SK-N-SH (cell line): ENCODE measurements around the gene PRPF40A. TPM values are rescaled to one million over a fixed set of nuclear protein-coding genes. Genes with fewer than 3 reads are reported as not detected.

Experiments
- CTCF ChIA-PET: fragments of 300-600, 350-600 bp; formaldehyde crosslinking; extraction: SDS; loops from one replicate; lab custom pipeline; 2021; lab: Yijun Ruan, JAX
- POLR2A ChIA-PET: fragments of 350-600 bp; sonication (Branson Sonifier 250); formaldehyde crosslinking; extraction: SDS; loops from one replicate; lab custom pipeline; 2020; ENCODE audit warnings: antibody characterized with exemption, inconsistent platforms; lab: Yijun Ruan, JAX
- DNase-seq: peaks from one replicate; pipeline ENCODE4 v3.0.0; 2012
- H2AFZ ChIP-seq: fragments of 200-600 bp; sonication (generic); 2 replicates; pipeline ENCODE4 v1.8.1; 2016; ENCODE audit warnings: antibody characterized with exemption, mild to moderate bottlenecking, low read depth
- H3F3A ChIP-seq: fragments of 200-600 bp; sonication (generic); replicated peaks from 2 replicates; pipeline ENCODE3; 2016; ENCODE audit warnings: antibody characterized with exemption, mild to moderate bottlenecking; ENCODE audit not compliant: insufficient read depth
- H3K27ac ChIP-seq, 2 experiments: fragments of 200-500 bp in 1 of 2; fragments of 200-600 bp in 1 of 2; sonication (Bioruptor generic) in 1 of 2; sonication (generic), shearing (Covaris generic) in 1 of 2; 2 replicates each; pipeline versions ENCODE4 v1.5.1 to v1.6.1; 2014 to 2016; ENCODE audit warnings: low read depth in 2 of 2, inconsistent platforms in 1 of 2, low read length in 1 of 2, mild to moderate bottlenecking in 1 of 2, mixed read lengths in 1 of 2
- H3K27me3 ChIP-seq: fragments of 200-600 bp; sonication (generic), shearing (Covaris generic); 2 replicates; pipeline ENCODE4 v1.6.1; 2016; ENCODE audit warnings: mixed run types; ENCODE audit not compliant: insufficient read depth
- H3K36me3 ChIP-seq, 2 experiments: fragments of 200-500 bp in 1 of 2; fragments of 200-600 bp in 1 of 2; sonication (Bioruptor generic) in 1 of 2; sonication (generic) in 1 of 2; replicated peaks in 1 of 2; 2 replicates each; pipeline versions ENCODE3 to v1.5.1; 2014 to 2016; ENCODE audit warnings: low read length in 1 of 2, mild to moderate bottlenecking in 1 of 2; ENCODE audit not compliant: insufficient read depth in 2 of 2, control insufficient read depth in 1 of 2
- H3K4me1 ChIP-seq, 2 experiments: fragments of 200-500 bp in 1 of 2; fragments of 200-600 bp in 1 of 2; sonication (Bioruptor generic) in 1 of 2; sonication (generic), shearing (Covaris generic) in 1 of 2; 2 replicates each; pipeline versions ENCODE4 v1.5.1 to v1.6.1; 2014 to 2016; ENCODE audit warnings: low read depth in 1 of 2, low read length in 1 of 2, mixed run types in 1 of 2; ENCODE audit not compliant: insufficient read depth in 2 of 2, control insufficient read depth in 1 of 2
- H3K4me2 ChIP-seq: fragments of 200-600 bp; sonication (generic), shearing (Covaris generic); 2 replicates; pipeline ENCODE4 v1.6.1; 2017; ENCODE audit warnings: mixed run types
- H3K4me3 ChIP-seq, 2 experiments: fragments of 200-500 bp in 1 of 2; fragments of 200-600 bp in 1 of 2; sonication (Bioruptor generic) in 1 of 2; sonication (generic), shearing (Covaris generic) in 1 of 2; 2 replicates each; pipeline versions ENCODE4 v1.5.1 to v1.8.1; 2014 to 2016; ENCODE audit warnings: low read depth in 2 of 2, inconsistent platforms in 1 of 2, low read length in 1 of 2, mild to moderate bottlenecking in 1 of 2, mixed read lengths in 1 of 2, moderate library complexity in 1 of 2
- H3K79me2 ChIP-seq: fragments of 200-600 bp; sonication (generic); 2 replicates; pipeline ENCODE4 v1.8.1; 2017; ENCODE audit warnings: mild to moderate bottlenecking; ENCODE audit not compliant: insufficient read depth
- H3K9ac ChIP-seq: fragments of 200-600 bp; sonication (generic); 2 replicates; pipeline ENCODE4 v1.6.1; 2017; ENCODE audit warnings: mixed run types
- H3K9me2 ChIP-seq: fragments of 200-600 bp; sonication (generic); 2 replicates; pipeline ENCODE4 v1.6.1; 2017; ENCODE audit warnings: mixed run types
- H3K9me3 ChIP-seq: fragments of 200-600 bp; sonication (generic); 2 replicates; pipeline ENCODE4 v1.6.1; 2017; ENCODE audit warnings: mixed run types, mild to moderate bottlenecking, moderate library complexity
- H4K20me1 ChIP-seq: fragments of 200-600 bp; sonication (generic); 2 replicates; pipeline ENCODE4 v1.6.1; 2017; ENCODE audit warnings: mild to moderate bottlenecking, mixed run types; ENCODE audit not compliant: insufficient read depth
- CHD2 ChIP-seq: fragments of 150-350 bp; IDR thresholded peaks from 2 replicates; pipeline ENCODE4 v1.6.1; 2018; ENCODE audit warnings: low read length; ENCODE audit not compliant: partially characterized antibody
- CTCF ChIP-seq: fragments of 200-600 bp; sonication (generic); IDR thresholded peaks from 2 replicates; pipeline ENCODE4 v1.6.1; 2017; ENCODE audit warnings: antibody characterized with exemption, mild to moderate bottlenecking, moderate library complexity
- EP300 ChIP-seq, 2 experiments: IDR thresholded peaks; 2 replicates each; pipeline versions ENCODE4 v1.4.0 to v1.6.1; 2012; ENCODE audit warnings: borderline replicate concordance in 1 of 2, low read depth in 1 of 2, low read length in 1 of 2
- EZH2phosphoT487 ChIP-seq: fragments of 200-600 bp; sonication (generic); IDR thresholded peaks from 2 replicates; pipeline ENCODE4 v1.6.1; 2017; ENCODE audit warnings: low read depth, mixed run types, mild to moderate bottlenecking, antibody characterized with exemption, moderate library complexity, borderline replicate concordance
- GATA2 ChIP-seq: sonication (generic); formaldehyde crosslinking; IDR thresholded peaks from 2 replicates; pipeline ENCODE4 v1.5.0; 2020; ENCODE audit warnings: mild to moderate bottlenecking, missing genetic modification reagents
- MXI1 ChIP-seq: IDR thresholded peaks from 2 replicates; pipeline ENCODE4 v1.6.1; 2012; ENCODE audit warnings: mild to moderate bottlenecking, low read depth, low read length, improper control_type of control experiment
- NRF1 ChIP-seq: IDR thresholded peaks from 2 replicates; pipeline ENCODE4 v1.6.1; 2012; ENCODE audit warnings: low read depth, mild to moderate bottlenecking, low read length
- RAD21 ChIP-seq: IDR thresholded peaks from 2 replicates; pipeline ENCODE4 v1.6.1; 2012; ENCODE audit warnings: mild to moderate bottlenecking, low read length
- RFX5 ChIP-seq: IDR thresholded peaks from 2 replicates; pipeline ENCODE4 v1.6.1; 2012; ENCODE audit warnings: mild to moderate bottlenecking, improper control_type of control experiment, low read length
- TEAD4 ChIP-seq: IDR thresholded peaks from 2 replicates; pipeline ENCODE4 v1.4.0; 2012; ENCODE audit warnings: mild to moderate bottlenecking, borderline replicate concordance; ENCODE audit not compliant: insufficient read depth
- WGBS: methylation state at CpG from one replicate; pipeline ENCODE4 v1.1.6; 2017; ENCODE audit warnings: low lambda C conversion rate; 5-methylcytosine and 5-hydroxymethylcytosine counted together
- polyA plus RNA-seq, 3 experiments: library from polyadenylated mRNA; depleted of rRNA; stranded (reverse); fragments of >200 nt; gene quantifications; 2 replicates each; pipeline ENCODE4 v1.2.3, GENCODE V29; 2012
- TF ChIP-seq, protein P1 (sequence below): IDR thresholded peaks from 2 replicates; pipeline ENCODE4 v1.6.1; 2012; ENCODE audit warnings: mild to moderate bottlenecking, low read depth, low read length, moderate library complexity
- TF ChIP-seq, protein P2 (sequence below): fragments of 150-350 bp; IDR thresholded peaks from 2 replicates; pipeline ENCODE4 v1.6.1; 2017; ENCODE audit warnings: antibody characterized with exemption, low read length, low read depth, borderline replicate concordance
- TF ChIP-seq, protein P3 (sequence below): IDR thresholded peaks from 2 replicates; pipeline ENCODE4; 2012
- TF ChIP-seq, protein P4 (sequence below): IDR thresholded peaks from 2 replicates; pipeline ENCODE4 v1.4.0; 2012; ENCODE audit warnings: low read depth

PRPF40A gene
- polyA plus RNA-seq, 1 of the 3 experiments (the other 2 are of a cell fraction) = 55.8 TPM

GRCh38 chr2:152644189-152644873 is 72.9 kb downstream of the PRPF40A start:
- H3K79me2 ChIP-seq = no peaks in the 10 kb centered on the region
- H3K9ac ChIP-seq = no peak overlapping the region
- no peak overlapping the region for H2AFZ ChIP-seq
- H3K4me3 ChIP-seq = no peak overlapping the region
- H3K9me2 ChIP-seq = no peaks in the 10 kb centered on the region
- CTCF ChIA-PET = interaction anchor here (1.0 to 4.0 kb wide), 2 partner anchors 9 to 468 kb away, joined by 3 to 32 read pairs; partner anchors contain the start of gene STAM2
- H3K27ac ChIP-seq = no peak overlapping the region; a peak in 1 of 4 replicates
- H3F3A ChIP-seq = peaks cover 24% of the 10 kb centered on the region
- 95% methylated on average over 6 of the region's 6 CpGs for WGBS
- peak; percentile 13 for DNase-seq
- no peak overlapping the region for H3K4me2 ChIP-seq
- H3K36me3 ChIP-seq = peaks cover 39 to 59% of the 10 kb centered on the region in 2 experiments
- POLR2A ChIA-PET = no interaction called here
- peaks cover 8 to 10% of the 10 kb centered on the region in 2 experiments for H3K4me1 ChIP-seq
- TF ChIP-seq, protein P1, sequence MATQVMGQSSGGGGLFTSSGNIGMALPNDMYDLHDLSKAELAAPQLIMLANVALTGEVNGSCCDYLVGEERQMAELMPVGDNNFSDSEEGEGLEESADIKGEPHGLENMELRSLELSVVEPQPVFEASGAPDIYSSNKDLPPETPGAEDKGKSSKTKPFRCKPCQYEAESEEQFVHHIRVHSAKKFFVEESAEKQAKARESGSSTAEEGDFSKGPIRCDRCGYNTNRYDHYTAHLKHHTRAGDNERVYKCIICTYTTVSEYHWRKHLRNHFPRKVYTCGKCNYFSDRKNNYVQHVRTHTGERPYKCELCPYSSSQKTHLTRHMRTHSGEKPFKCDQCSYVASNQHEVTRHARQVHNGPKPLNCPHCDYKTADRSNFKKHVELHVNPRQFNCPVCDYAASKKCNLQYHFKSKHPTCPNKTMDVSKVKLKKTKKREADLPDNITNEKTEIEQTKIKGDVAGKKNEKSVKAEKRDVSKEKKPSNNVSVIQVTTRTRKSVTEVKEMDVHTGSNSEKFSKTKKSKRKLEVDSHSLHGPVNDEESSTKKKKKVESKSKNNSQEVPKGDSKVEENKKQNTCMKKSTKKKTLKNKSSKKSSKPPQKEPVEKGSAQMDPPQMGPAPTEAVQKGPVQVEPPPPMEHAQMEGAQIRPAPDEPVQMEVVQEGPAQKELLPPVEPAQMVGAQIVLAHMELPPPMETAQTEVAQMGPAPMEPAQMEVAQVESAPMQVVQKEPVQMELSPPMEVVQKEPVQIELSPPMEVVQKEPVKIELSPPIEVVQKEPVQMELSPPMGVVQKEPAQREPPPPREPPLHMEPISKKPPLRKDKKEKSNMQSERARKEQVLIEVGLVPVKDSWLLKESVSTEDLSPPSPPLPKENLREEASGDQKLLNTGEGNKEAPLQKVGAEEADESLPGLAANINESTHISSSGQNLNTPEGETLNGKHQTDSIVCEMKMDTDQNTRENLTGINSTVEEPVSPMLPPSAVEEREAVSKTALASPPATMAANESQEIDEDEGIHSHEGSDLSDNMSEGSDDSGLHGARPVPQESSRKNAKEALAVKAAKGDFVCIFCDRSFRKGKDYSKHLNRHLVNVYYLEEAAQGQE = no peak
- TF ChIP-seq EZH2phosphoT487 (no peak), GATA2 (peak; percentile 39), MXI1 (no peak)
- TF ChIP-seq, protein P2, sequence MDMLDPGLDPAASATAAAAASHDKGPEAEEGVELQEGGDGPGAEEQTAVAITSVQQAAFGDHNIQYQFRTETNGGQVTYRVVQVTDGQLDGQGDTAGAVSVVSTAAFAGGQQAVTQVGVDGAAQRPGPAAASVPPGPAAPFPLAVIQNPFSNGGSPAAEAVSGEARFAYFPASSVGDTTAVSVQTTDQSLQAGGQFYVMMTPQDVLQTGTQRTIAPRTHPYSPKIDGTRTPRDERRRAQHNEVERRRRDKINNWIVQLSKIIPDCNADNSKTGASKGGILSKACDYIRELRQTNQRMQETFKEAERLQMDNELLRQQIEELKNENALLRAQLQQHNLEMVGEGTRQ = no peak
- H4K20me1 ChIP-seq = no peaks in the 10 kb centered on the region
- no peaks in the 10 kb centered on the region for H3K9me3 ChIP-seq
- no peaks in the 10 kb centered on the region for H3K27me3 ChIP-seq

DNA sequence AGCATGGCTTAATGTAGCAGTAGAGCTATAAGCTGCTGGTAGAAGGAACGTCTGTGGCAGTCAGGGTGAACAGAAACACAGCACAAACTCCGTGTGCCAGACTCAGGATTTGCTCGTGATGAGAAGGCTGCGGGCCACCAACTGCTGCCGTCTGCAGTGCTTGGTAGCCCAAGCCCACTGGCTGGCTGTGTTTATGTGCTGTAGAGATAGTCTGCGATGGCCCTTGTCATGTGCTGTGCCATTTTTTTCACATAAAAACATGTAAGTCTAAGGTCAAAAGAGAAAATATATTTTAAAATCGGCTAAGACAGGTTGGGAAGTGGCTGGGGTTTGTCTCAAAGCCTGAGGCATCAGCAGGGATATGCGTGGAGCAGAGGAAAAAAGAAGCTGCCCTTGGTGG is 78.7 kb downstream of the PRPF40A start:
- Histone ChIP-seq H3K9me3 (no peaks in the 10 kb centered on the region), H3K4me1 (no peaks in the 10 kb centered on the region), H3K36me3 (peaks cover 26 to 62% of the 10 kb centered on the region in 2 experiments), H3K79me2 (no peaks in the 10 kb centered on the region), H3K4me3 (no peak overlapping the region), H3K27ac (no peak overlapping the region), H2AFZ (no peak overlapping the region), H3K27me3 (no peaks in the 10 kb centered on the region), H3K9me2 (no peaks in the 10 kb centered on the region), H4K20me1 (no peaks in the 10 kb centered on the region), H3K9ac (no peak overlapping the region), H3K4me2 (no peak overlapping the region), H3F3A (no peaks in the 10 kb centered on the region)
- POLR2A ChIA-PET = no interaction called here
- 82% methylated on average over 8 of the region's 8 CpGs for WGBS
- DNase-seq = no peak
- TF ChIP-seq NRF1 (no peak), TEAD4 (no peak), RAD21 (no peak), CTCF (no peak), EZH2phosphoT487 (no peak), CHD2 (no peak), RFX5 (no peak), EP300 (IDR thresholded peaks at IDR 0.05; ENCODE audit: borderline replicate concordance in 1 of 2, low read depth in 1 of 2, low read length in 1 of 2) (no peak)
- TF ChIP-seq, protein P3, sequence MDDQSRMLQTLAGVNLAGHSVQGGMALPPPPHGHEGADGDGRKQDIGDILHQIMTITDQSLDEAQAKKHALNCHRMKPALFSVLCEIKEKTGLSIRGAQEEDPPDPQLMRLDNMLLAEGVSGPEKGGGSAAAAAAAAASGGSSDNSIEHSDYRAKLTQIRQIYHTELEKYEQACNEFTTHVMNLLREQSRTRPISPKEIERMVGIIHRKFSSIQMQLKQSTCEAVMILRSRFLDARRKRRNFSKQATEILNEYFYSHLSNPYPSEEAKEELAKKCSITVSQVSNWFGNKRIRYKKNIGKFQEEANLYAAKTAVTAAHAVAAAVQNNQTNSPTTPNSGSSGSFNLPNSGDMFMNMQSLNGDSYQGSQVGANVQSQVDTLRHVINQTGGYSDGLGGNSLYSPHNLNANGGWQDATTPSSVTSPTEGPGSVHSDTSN = no peak
- TF ChIP-seq, protein P4, sequence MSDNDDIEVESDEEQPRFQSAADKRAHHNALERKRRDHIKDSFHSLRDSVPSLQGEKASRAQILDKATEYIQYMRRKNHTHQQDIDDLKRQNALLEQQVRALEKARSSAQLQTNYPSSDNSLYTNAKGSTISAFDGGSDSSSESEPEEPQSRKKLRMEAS = no peak
- CTCF ChIA-PET = interaction anchor here (0.7 to 2.2 kb wide), 4 partner anchors 32 to 462 kb away, joined by 3 to 7 read pairs (median 5); partner anchors contain the start of gene STAM2
